Upper lobe of left lung (tissue), 4 donors: ENCODE data around the gene APP.

Experiments
- CTCF ChIP-seq, 6 experiments: fragments of 450-650 bp in 4 of 6; fragments of 200-600 bp in 2 of 6; sonication (generic) in 2 of 6; IDR thresholded peaks; one replicate each; pipeline ENCODE4 v1.5.1; 2016 to 2019; ENCODE audit warnings: antibody characterized with exemption in 6 of 6
- EP300 ChIP-seq, 4 donors: sonication (generic); formaldehyde crosslinking; IDR thresholded peaks; one replicate each; pipeline ENCODE4 v1.5.1; 2017; ENCODE audit warnings: antibody characterized with exemption in 4 of 4, control low read depth in 2 of 4
- POLR2A ChIP-seq, 4 donors: fragments of 450-650 bp; IDR thresholded peaks; one replicate each; pipeline ENCODE4 v1.5.1; 2016 to 2017; ENCODE audit warnings: antibody characterized with exemption in 4 of 4, mild to moderate bottlenecking in 2 of 4
- POLR2AphosphoS5 ChIP-seq, 2 donors: sonication (generic); formaldehyde crosslinking; IDR thresholded peaks; one replicate each; pipeline ENCODE4 v1.5.1; 2017; ENCODE audit warnings: antibody characterized with exemption in 2 of 2

- TF ChIP-seq CTCF (IDR thresholded peaks at IDR 0.05) (no peak), EP300 (IDR thresholded peaks at IDR 0.05) (no peak), POLR2A (IDR thresholded peaks at IDR 0.05) (no peak), POLR2AphosphoS5 (IDR thresholded peaks at IDR 0.05) (no peak)
Measured at GRCh38 chr21:25984538-25984937, 186.0 kb downstream of the APP start.
